ENCODE measurements around the gene RMND5B. TPM values are rescaled to one million over a fixed set of nuclear protein-coding genes. Genes with fewer than 3 reads are reported as not detected.

Gene RMND5B
- total RNA-seq, 1 experiment from 2014 or later, result 30.3 TPM

- no peak for DNase-seq
- CTCF ChIA-PET, result no interaction called here
- H3K27ac ChIP-seq, result no peak overlapping the region
- H3K4me2 ChIP-seq, result no peak overlapping the region
- BruUV-seq (replicated peaks), result no TSS peak
- H3K9me2 ChIP-seq (ENCODE audit: insufficient read depth), result no peaks in the 10 kb centered on the region
- H3K79me2 ChIP-seq (ENCODE audit: low read depth), result 0 out of 2 replicates have a peak, but pooled peaks cover 4% of the 10 kb centered on the region
- no peaks in the 10 kb centered on the region for H3K9me3 ChIP-seq (ENCODE audit: insufficient read depth, low read depth)
- H3K36me3 ChIP-seq (ENCODE audit: low read depth), result peaks cover 14% of the 10 kb centered on the region
- H3K27me3 ChIP-seq (ENCODE audit: insufficient read depth, low read depth), result no peaks in the 10 kb centered on the region
- H4K20me1 ChIP-seq (ENCODE audit: insufficient read depth), result peaks cover 8% of the 10 kb centered on the region; the same call in 1 of the 2 replicates
- intact Hi-C loops (cut with micrococcal nuclease; ENCODE audit: unreplicated experiment), result no loop called here
- no peak overlapping the region for H2AFZ ChIP-seq
- POLR2A ChIA-PET (ENCODE audit: unreplicated experiment), result no interaction called here
- H3K4me3 ChIP-seq, result no peak overlapping the region
- 0 out of 2 replicates have a peak, but pooled peaks cover under 1% of the 10 kb centered on the region for H3K4me1 ChIP-seq (replicated peaks; ENCODE audit: insufficient read depth)
- no peak for TF ChIP-seq EZH2 (IDR thresholded peaks at IDR 0.05; ENCODE audit: low read depth)
- TF ChIP-seq CTCF (conservative IDR thresholded peaks at IDR 0.05), result no peak
- H3F3A ChIP-seq (ENCODE audit: insufficient read depth, low read depth), result peaks cover 11% of the 10 kb centered on the region
These were observed 6.2 kb downstream of the RMND5B start for GRCh38 chr5:178136990-178137389.

GRCh38 chr5:178137991-178138390 lies 7.2 kb downstream of the RMND5B start:
- no peaks in the 10 kb centered on the region for H3K9me3 ChIP-seq (ENCODE audit: insufficient read depth, low read depth)
- no peak overlapping the region for H3K4me2 ChIP-seq
- H3K79me2 ChIP-seq (ENCODE audit: low read depth), result no peaks in the 10 kb centered on the region
- BruUV-seq (replicated peaks), result no TSS peak
- H4K20me1 ChIP-seq (ENCODE audit: insufficient read depth), result peaks cover 8% of the 10 kb centered on the region; the same call in 1 of the 2 replicates
- ChIA-PET POLR2A (ENCODE audit: unreplicated experiment) (no interaction called here), CTCF (no interaction called here)
- intact Hi-C loops (cut with micrococcal nuclease; ENCODE audit: unreplicated experiment), result no loop called here
- no peak for DNase-seq
- no peaks in the 10 kb centered on the region for H3K27me3 ChIP-seq (ENCODE audit: insufficient read depth, low read depth)
- H2AFZ ChIP-seq, result no peak overlapping the region
- H3K4me3 ChIP-seq, result no peak overlapping the region
- TF ChIP-seq EZH2 (IDR thresholded peaks at IDR 0.05; ENCODE audit: low read depth), result no peak
- no peak for TF ChIP-seq CTCF (conservative IDR thresholded peaks at IDR 0.05)
- peaks cover 8% of the 10 kb centered on the region for H3F3A ChIP-seq (ENCODE audit: insufficient read depth, low read depth)
- H3K36me3 ChIP-seq (ENCODE audit: low read depth), result peaks cover 16% of the 10 kb centered on the region
- no peaks in the 10 kb centered on the region for H3K4me1 ChIP-seq (replicated peaks; ENCODE audit: insufficient read depth)
- H3K9me2 ChIP-seq (ENCODE audit: insufficient read depth), result no peaks in the 10 kb centered on the region
- no peak overlapping the region for H3K27ac ChIP-seq

GRCh38 chr5:178141550-178141949 lies 10.7 kb downstream of the RMND5B start:
- Histone ChIP-seq H3K4me1 (replicated peaks; ENCODE audit: insufficient read depth) (peaks cover 19% of the 10 kb centered on the region), H3K27me3 (ENCODE audit: insufficient read depth, low read depth) (no peaks in the 10 kb centered on the region), H3K36me3 (ENCODE audit: low read depth) (peaks cover 23% of the 10 kb centered on the region), H3F3A (ENCODE audit: insufficient read depth, low read depth) (peaks cover 14% of the 10 kb centered on the region), H4K20me1 (ENCODE audit: insufficient read depth) (peaks cover 8% of the 10 kb centered on the region; the same call in 1 of the 2 replicates), H3K27ac (no peak overlapping the region), H3K4me2 (no peak overlapping the region), H3K79me2 (ENCODE audit: low read depth) (no peaks in the 10 kb centered on the region), H2AFZ (no peak overlapping the region), H3K9me2 (ENCODE audit: insufficient read depth) (no peaks in the 10 kb centered on the region), H3K4me3 (no peak overlapping the region), H3K9me3 (ENCODE audit: insufficient read depth, low read depth) (no peaks in the 10 kb centered on the region)
- CTCF ChIA-PET, result no interaction called here
- TF ChIP-seq EZH2 (IDR thresholded peaks at IDR 0.05; ENCODE audit: low read depth) (no peak), CTCF (conservative IDR thresholded peaks at IDR 0.05) (no peak)
- no TSS peak for BruUV-seq (replicated peaks)
- intact Hi-C loops (cut with micrococcal nuclease; ENCODE audit: unreplicated experiment), result no loop called here
- DNase-seq, result no peak
- POLR2A ChIA-PET (ENCODE audit: unreplicated experiment), result no interaction called here

Data from PC-9 (cell line).